PC-9 (cell line): ENCODE data around the gene AMZ1.
"Not testable (repeated sequence)": the region's sequence is repeated elsewhere in the genome, so short reads cannot be mapped to it uniquely, and the experiment has no call there.

Experiments used
- EZH2 ChIP-seq: fragments of 200-600 bp; sonication (generic); IDR thresholded peaks from 2 replicates; pipeline ENCODE4 v1.8.0; 2017; ENCODE audit warnings: antibody characterized with exemption, low read depth
- TF ChIP-seq, protein P1 (sequence below): fragments of 200-600 bp; sonication (generic); conservative IDR thresholded peaks from 2 replicates; pipeline ENCODE4 v1.6.1; 2017; ENCODE audit warnings: mixed run types, antibody characterized with exemption, mild to moderate bottlenecking, moderate library complexity

DNA sequence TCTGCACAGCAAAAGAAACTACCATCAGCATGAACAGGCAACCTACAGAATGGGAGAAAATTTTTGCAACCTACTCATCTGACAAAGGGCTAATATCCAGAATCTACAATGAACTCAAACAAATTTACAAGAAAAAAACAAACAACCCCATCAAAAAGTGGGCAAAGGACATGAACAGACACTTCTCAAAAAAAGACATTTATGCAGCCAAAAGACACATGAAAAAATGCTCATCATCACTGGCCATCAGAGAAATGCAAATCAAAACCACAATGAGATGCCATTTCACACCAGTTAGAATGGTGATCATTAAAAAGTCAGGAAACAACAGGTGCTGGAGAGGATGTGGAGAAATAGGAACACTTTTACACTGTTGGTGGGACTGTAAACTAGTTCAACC, 60.7 kb downstream of the AMZ1 start:
- TF ChIP-seq, protein P1, sequence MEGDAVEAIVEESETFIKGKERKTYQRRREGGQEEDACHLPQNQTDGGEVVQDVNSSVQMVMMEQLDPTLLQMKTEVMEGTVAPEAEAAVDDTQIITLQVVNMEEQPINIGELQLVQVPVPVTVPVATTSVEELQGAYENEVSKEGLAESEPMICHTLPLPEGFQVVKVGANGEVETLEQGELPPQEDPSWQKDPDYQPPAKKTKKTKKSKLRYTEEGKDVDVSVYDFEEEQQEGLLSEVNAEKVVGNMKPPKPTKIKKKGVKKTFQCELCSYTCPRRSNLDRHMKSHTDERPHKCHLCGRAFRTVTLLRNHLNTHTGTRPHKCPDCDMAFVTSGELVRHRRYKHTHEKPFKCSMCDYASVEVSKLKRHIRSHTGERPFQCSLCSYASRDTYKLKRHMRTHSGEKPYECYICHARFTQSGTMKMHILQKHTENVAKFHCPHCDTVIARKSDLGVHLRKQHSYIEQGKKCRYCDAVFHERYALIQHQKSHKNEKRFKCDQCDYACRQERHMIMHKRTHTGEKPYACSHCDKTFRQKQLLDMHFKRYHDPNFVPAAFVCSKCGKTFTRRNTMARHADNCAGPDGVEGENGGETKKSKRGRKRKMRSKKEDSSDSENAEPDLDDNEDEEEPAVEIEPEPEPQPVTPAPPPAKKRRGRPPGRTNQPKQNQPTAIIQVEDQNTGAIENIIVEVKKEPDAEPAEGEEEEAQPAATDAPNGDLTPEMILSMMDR, result not testable (repeated sequence)
- TF ChIP-seq EZH2, result not testable (repeated sequence)
